ENCODE data around the gene ARHGAP28.
"Not testable (repeated sequence)": the region's sequence is repeated elsewhere in the genome, so short reads cannot be mapped to it uniquely, and the experiment has no call there.

ARHGAP28 gene

DNA sequence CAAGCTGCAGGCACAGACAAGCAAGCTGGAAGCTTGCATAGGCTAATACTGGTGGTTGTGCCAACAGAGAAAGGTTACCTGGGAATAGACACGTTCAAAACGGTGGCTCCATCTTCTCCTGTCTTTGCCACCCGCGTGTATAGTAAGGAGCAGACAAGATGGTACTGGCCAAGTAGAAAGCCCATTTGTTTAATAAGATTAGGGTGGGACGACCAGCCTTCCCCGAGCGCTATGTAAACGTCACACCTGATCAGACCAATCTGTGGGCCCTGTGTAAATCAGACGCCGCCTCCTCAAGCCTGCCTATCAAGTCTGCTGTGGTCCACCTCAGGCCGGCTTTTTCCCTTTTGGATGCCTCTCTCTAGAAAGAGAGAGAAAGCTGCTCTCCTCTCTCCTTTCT is 198.8 kb downstream of the ARHGAP28 start:
- no peaks in the 10 kb centered on the region for H3K9me3 ChIP-seq
- no peaks in the 10 kb centered on the region for H3K4me1 ChIP-seq (ENCODE audit: control insufficient read depth in 1 of 2, insufficient read depth in 1 of 2, low read depth in 1 of 2, low read length in 1 of 2)
- no peaks in the 10 kb centered on the region for H3K27me3 ChIP-seq

DNA sequence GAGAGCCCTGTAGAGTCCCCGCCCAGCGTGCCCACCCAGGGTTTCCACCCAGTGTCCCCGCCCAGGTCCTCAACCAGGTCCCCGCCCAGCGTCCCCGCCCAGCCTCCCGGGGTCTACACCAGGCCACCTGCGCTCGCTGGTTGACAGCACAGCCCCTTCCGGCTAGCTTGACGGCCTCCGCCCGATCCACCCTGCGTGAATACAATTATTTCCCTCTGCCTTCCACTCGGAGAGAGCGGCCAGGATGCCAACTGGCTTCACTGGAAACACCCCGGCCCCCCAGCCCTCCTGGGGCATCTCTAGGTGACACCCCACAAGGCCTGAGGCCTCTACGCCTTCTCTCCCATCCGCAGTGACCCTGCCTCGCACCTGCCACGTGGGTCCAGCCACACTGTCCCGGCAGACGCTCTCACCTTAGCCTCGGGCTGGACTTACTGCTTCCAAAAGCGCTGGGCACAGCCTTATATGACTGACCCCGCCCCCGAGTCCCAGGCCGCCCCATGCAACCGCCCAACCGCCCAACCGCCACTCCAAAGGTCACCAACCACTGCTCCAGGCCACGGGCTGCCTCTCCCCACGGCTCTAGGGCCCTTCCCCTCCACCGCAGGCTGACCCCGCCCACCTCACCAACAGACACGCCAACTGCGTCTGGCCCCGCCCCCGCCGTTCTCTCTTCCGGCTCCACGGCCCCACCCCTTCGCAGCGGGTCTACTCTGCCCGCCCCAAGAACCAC is 200.0 kb downstream of the ARHGAP28 start:
- Histone ChIP-seq H3K4me3 (ENCODE audit: low read depth in 1 of 2, low read length in 1 of 2) (no peak overlapping the region), H3K4me1 (ENCODE audit: control insufficient read depth in 1 of 2, insufficient read depth in 1 of 2, low read depth in 1 of 2, low read length in 1 of 2) (no peaks in the 10 kb centered on the region), H3K27ac (no peak overlapping the region), H3K27me3 (peaks cover 4% of the 10 kb centered on the region), H3K36me3 (no peaks in the 10 kb centered on the region), H3K9me3 (no peaks in the 10 kb centered on the region)
- no peak for TF ChIP-seq CTCF (IDR thresholded peaks at IDR 0.05)

More for the DNA sequence above, 198.8 kb downstream of the ARHGAP28 start:
- TF ChIP-seq CTCF (IDR thresholded peaks at IDR 0.05): no peak
- no peaks in the 10 kb centered on the region for H3K36me3 ChIP-seq
- H3K27ac ChIP-seq: no peak overlapping the region
- H3K4me3 ChIP-seq (ENCODE audit: low read depth in 1 of 2, low read length in 1 of 2): no peak overlapping the region

DNA sequence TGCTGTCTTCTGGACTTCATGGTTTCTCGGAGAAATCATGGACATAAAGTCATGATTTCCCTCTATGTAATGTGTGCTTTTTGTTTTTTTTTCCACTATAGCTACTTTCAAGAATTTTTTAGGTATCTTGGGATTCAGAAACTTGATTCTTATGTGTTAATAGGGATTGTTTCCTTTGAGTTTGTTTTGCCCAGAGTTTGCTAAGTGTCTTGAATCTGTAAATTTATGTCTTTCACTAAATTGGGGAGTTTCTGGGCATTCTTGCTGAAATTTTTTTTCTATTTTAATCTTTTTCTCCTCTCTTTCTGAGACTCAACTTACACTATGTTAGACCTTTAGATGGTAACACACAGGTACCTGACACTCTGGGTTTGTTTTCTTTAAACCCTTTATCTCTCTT is 205.3 kb downstream of the ARHGAP28 start:
- Histone ChIP-seq H3K27ac (no peak overlapping the region), H3K27me3 (peaks cover 42% of the 10 kb centered on the region), H3K4me3 (ENCODE audit: low read depth in 1 of 2, low read length in 1 of 2) (no peak overlapping the region), H3K4me1 (ENCODE audit: control insufficient read depth in 1 of 2, insufficient read depth in 1 of 2, low read depth in 1 of 2, low read length in 1 of 2) (no peaks in the 10 kb centered on the region), H3K36me3 (no peaks in the 10 kb centered on the region), H3K9me3 (no peaks in the 10 kb centered on the region)
- no peak for TF ChIP-seq CTCF (IDR thresholded peaks at IDR 0.05)

DNA sequence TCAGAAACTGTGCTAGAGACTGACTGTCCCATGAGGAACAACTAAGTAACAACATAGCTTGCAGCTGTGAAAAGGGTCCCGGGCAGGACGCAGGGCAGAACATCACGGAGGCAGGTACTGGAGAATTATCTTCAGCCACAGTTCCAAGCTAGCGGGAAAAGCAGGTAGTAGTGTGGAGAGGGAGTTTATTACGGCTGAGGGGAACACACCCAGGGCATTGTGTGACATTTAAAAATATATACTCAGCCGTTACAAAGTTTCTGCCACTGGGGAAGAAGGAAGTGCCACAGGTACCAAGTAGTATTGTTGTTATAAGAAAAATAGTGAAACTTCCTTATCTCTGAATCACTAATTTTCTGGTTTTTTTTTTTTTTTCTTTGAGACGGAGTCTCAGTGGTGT is 208.5 kb downstream of the ARHGAP28 start:
- Histone ChIP-seq H3K36me3 (no peaks in the 10 kb centered on the region), H3K4me1 (ENCODE audit: control insufficient read depth in 1 of 2, insufficient read depth in 1 of 2, low read depth in 1 of 2, low read length in 1 of 2) (no peaks in the 10 kb centered on the region), H3K27me3 (peaks cover 58% of the 10 kb centered on the region), H3K9me3 (no peaks in the 10 kb centered on the region), H3K27ac (no peak overlapping the region), H3K4me3 (ENCODE audit: low read depth in 1 of 2, low read length in 1 of 2) (no peak overlapping the region)
- no peak for TF ChIP-seq CTCF (IDR thresholded peaks at IDR 0.05)

DNA sequence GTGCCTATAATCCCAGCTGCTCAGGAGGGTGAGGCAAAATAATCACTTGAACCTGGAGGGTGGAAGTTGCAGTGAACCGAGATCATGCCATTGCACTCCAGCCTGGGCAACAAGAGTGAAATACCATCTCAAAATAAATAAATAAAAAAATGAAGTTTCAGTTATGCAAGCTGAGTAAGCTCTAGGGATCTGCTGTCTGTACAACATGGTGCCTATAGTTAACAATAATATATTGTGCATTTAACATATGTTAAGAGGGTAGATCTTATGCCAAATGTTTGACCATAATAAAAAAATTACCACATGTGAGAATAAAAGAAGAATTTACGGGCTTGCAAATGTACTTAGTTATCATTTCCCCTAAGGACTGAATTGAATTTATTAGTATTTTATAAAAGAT is 208.9 kb downstream of the ARHGAP28 start:
- peaks cover 58% of the 10 kb centered on the region for H3K27me3 ChIP-seq
- H3K36me3 ChIP-seq; H3K4me3 ChIP-seq (ENCODE audit: low read depth in 1 of 2, low read length in 1 of 2); H3K27ac ChIP-seq; H3K9me3 ChIP-seq; H3K4me1 ChIP-seq (ENCODE audit: control insufficient read depth in 1 of 2, insufficient read depth in 1 of 2, low read depth in 1 of 2, low read length in 1 of 2): not testable (repeated sequence)

DNA sequence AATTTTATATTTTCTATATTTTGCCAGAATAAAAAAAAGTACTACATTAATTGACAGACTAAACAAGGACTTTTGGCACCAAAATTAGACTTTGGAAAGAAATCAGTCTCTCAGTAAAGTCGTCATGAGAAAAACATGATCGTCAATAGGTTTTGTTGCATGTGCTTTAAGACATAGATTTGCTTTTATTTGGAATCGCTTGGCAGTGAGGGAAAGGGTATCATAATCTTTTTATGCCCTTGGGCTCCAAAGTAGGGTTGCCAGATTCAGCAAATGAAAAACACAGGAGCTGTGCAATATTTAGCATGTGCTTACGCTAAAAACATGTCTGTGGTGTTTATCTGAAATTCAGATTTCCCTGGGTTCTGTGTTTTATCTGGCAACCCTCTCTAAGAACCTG is 210.5 kb downstream of the ARHGAP28 start:
- peaks cover 55% of the 10 kb centered on the region for H3K27me3 ChIP-seq
- no peaks in the 10 kb centered on the region for H3K4me1 ChIP-seq (ENCODE audit: control insufficient read depth in 1 of 2, insufficient read depth in 1 of 2, low read depth in 1 of 2, low read length in 1 of 2)
- H3K4me3 ChIP-seq (ENCODE audit: low read depth in 1 of 2, low read length in 1 of 2): no peak overlapping the region
- no peaks in the 10 kb centered on the region for H3K36me3 ChIP-seq
- TF ChIP-seq CTCF (IDR thresholded peaks at IDR 0.05): no peak
- no peaks in the 10 kb centered on the region for H3K9me3 ChIP-seq
- no peak overlapping the region for H3K27ac ChIP-seq
